SK-N-SH (cell line): ENCODE data around the gene GDPD5. TPM values are rescaled to one million over a fixed set of nuclear protein-coding genes. Genes with fewer than 3 reads are reported as not detected.

Experiments used
- CTCF ChIA-PET: fragments of 300-600, 350-600 bp; formaldehyde crosslinking; extraction: SDS; loops from one replicate; lab custom pipeline; 2021; lab: Yijun Ruan, JAX
- POLR2A ChIA-PET: fragments of 350-600 bp; sonication (Branson Sonifier 250); formaldehyde crosslinking; extraction: SDS; loops from one replicate; lab custom pipeline; 2020; ENCODE audit warnings: antibody characterized with exemption, inconsistent platforms; lab: Yijun Ruan, JAX
- DNase-seq: peaks from one replicate; pipeline ENCODE4 v3.0.0; 2012
- H2AFZ ChIP-seq: fragments of 200-600 bp; sonication (generic); 2 replicates; pipeline ENCODE4 v1.8.1; 2016; ENCODE audit warnings: antibody characterized with exemption, mild to moderate bottlenecking, low read depth
- H3F3A ChIP-seq: fragments of 200-600 bp; sonication (generic); replicated peaks from 2 replicates; pipeline ENCODE3; 2016; ENCODE audit warnings: antibody characterized with exemption, mild to moderate bottlenecking; ENCODE audit not compliant: insufficient read depth
- H3K27ac ChIP-seq, 2 experiments: fragments of 200-500 bp in 1 of 2; fragments of 200-600 bp in 1 of 2; sonication (Bioruptor generic) in 1 of 2; sonication (generic), shearing (Covaris generic) in 1 of 2; 2 replicates each; pipeline versions ENCODE4 v1.5.1 to v1.6.1; 2014 to 2016; ENCODE audit warnings: low read depth in 2 of 2, inconsistent platforms in 1 of 2, low read length in 1 of 2, mild to moderate bottlenecking in 1 of 2, mixed read lengths in 1 of 2
- H3K27me3 ChIP-seq: fragments of 200-600 bp; sonication (generic), shearing (Covaris generic); 2 replicates; pipeline ENCODE4 v1.6.1; 2016; ENCODE audit warnings: mixed run types; ENCODE audit not compliant: insufficient read depth
- H3K36me3 ChIP-seq, 2 experiments: fragments of 200-500 bp in 1 of 2; fragments of 200-600 bp in 1 of 2; sonication (Bioruptor generic) in 1 of 2; sonication (generic) in 1 of 2; replicated peaks in 1 of 2; 2 replicates each; pipeline versions ENCODE3 to v1.5.1; 2014 to 2016; ENCODE audit warnings: low read length in 1 of 2, mild to moderate bottlenecking in 1 of 2; ENCODE audit not compliant: insufficient read depth in 2 of 2, control insufficient read depth in 1 of 2
- H3K4me1 ChIP-seq, 2 experiments: fragments of 200-500 bp in 1 of 2; fragments of 200-600 bp in 1 of 2; sonication (Bioruptor generic) in 1 of 2; sonication (generic), shearing (Covaris generic) in 1 of 2; 2 replicates each; pipeline versions ENCODE4 v1.5.1 to v1.6.1; 2014 to 2016; ENCODE audit warnings: low read depth in 1 of 2, low read length in 1 of 2, mixed run types in 1 of 2; ENCODE audit not compliant: insufficient read depth in 2 of 2, control insufficient read depth in 1 of 2
- H3K4me2 ChIP-seq: fragments of 200-600 bp; sonication (generic), shearing (Covaris generic); 2 replicates; pipeline ENCODE4 v1.6.1; 2017; ENCODE audit warnings: mixed run types
- H3K4me3 ChIP-seq, 2 experiments: fragments of 200-500 bp in 1 of 2; fragments of 200-600 bp in 1 of 2; sonication (Bioruptor generic) in 1 of 2; sonication (generic), shearing (Covaris generic) in 1 of 2; 2 replicates each; pipeline versions ENCODE4 v1.5.1 to v1.8.1; 2014 to 2016; ENCODE audit warnings: low read depth in 2 of 2, inconsistent platforms in 1 of 2, low read length in 1 of 2, mild to moderate bottlenecking in 1 of 2, mixed read lengths in 1 of 2, moderate library complexity in 1 of 2
- H3K79me2 ChIP-seq: fragments of 200-600 bp; sonication (generic); 2 replicates; pipeline ENCODE4 v1.8.1; 2017; ENCODE audit warnings: mild to moderate bottlenecking; ENCODE audit not compliant: insufficient read depth
- H3K9ac ChIP-seq: fragments of 200-600 bp; sonication (generic); 2 replicates; pipeline ENCODE4 v1.6.1; 2017; ENCODE audit warnings: mixed run types
- H3K9me2 ChIP-seq: fragments of 200-600 bp; sonication (generic); 2 replicates; pipeline ENCODE4 v1.6.1; 2017; ENCODE audit warnings: mixed run types
- H3K9me3 ChIP-seq: fragments of 200-600 bp; sonication (generic); 2 replicates; pipeline ENCODE4 v1.6.1; 2017; ENCODE audit warnings: mixed run types, mild to moderate bottlenecking, moderate library complexity
- H4K20me1 ChIP-seq: fragments of 200-600 bp; sonication (generic); 2 replicates; pipeline ENCODE4 v1.6.1; 2017; ENCODE audit warnings: mild to moderate bottlenecking, mixed run types; ENCODE audit not compliant: insufficient read depth
- CHD2 ChIP-seq: fragments of 150-350 bp; IDR thresholded peaks from 2 replicates; pipeline ENCODE4 v1.6.1; 2018; ENCODE audit warnings: low read length; ENCODE audit not compliant: partially characterized antibody
- ELF1 ChIP-seq: IDR thresholded peaks from 2 replicates; pipeline ENCODE4 v1.4.0; 2012
- EP300 ChIP-seq, 2 experiments: IDR thresholded peaks; 2 replicates each; pipeline versions ENCODE4 v1.4.0 to v1.6.1; 2012; ENCODE audit warnings: borderline replicate concordance in 1 of 2, low read depth in 1 of 2, low read length in 1 of 2
- FOXM1 ChIP-seq: IDR thresholded peaks from 2 replicates; pipeline ENCODE4 v1.4.0; 2012; ENCODE audit warnings: low read depth, mild to moderate bottlenecking
- MXI1 ChIP-seq: IDR thresholded peaks from 2 replicates; pipeline ENCODE4 v1.6.1; 2012; ENCODE audit warnings: mild to moderate bottlenecking, low read depth, low read length, improper control_type of control experiment
- NFIC ChIP-seq: IDR thresholded peaks from 2 replicates; pipeline ENCODE4 v1.4.0; 2012; ENCODE audit warnings: borderline replicate concordance
- RCOR1 ChIP-seq: fragments of 150-350 bp; IDR thresholded peaks from 2 replicates; pipeline ENCODE4 v1.6.1; 2017; ENCODE audit warnings: antibody characterized with exemption, low read length
- RFX5 ChIP-seq: IDR thresholded peaks from 2 replicates; pipeline ENCODE4 v1.6.1; 2012; ENCODE audit warnings: mild to moderate bottlenecking, improper control_type of control experiment, low read length
- RXRA ChIP-seq: IDR thresholded peaks from 2 replicates; pipeline ENCODE4 v1.4.0; 2012; ENCODE audit warnings: low read depth, mild to moderate bottlenecking, borderline replicate concordance
- SIN3A ChIP-seq: IDR thresholded peaks from 2 replicates; pipeline ENCODE4 v1.6.1; 2012; ENCODE audit warnings: low read depth, mild to moderate bottlenecking, low read length, moderate library complexity, borderline replicate concordance
- TCF12 ChIP-seq: IDR thresholded peaks from 2 replicates; pipeline ENCODE4 v1.4.0; 2012
- TEAD4 ChIP-seq: IDR thresholded peaks from 2 replicates; pipeline ENCODE4 v1.4.0; 2012; ENCODE audit warnings: mild to moderate bottlenecking, borderline replicate concordance; ENCODE audit not compliant: insufficient read depth
- WGBS: methylation state at CpG from one replicate; pipeline ENCODE4 v1.1.6; 2017; ENCODE audit warnings: low lambda C conversion rate; 5-methylcytosine and 5-hydroxymethylcytosine counted together
- polyA plus RNA-seq, 3 experiments: library from polyadenylated mRNA; depleted of rRNA; stranded (reverse); fragments of >200 nt; gene quantifications; 2 replicates each; pipeline ENCODE4 v1.2.3, GENCODE V29; 2012
- TF ChIP-seq, protein P1 (sequence below): IDR thresholded peaks from 2 replicates; pipeline ENCODE4 v1.6.1; 2012; ENCODE audit warnings: mild to moderate bottlenecking, low read depth, low read length, moderate library complexity
- TF ChIP-seq, protein P2 (sequence below): fragments of 150-350 bp; IDR thresholded peaks from 2 replicates; pipeline ENCODE4 v1.6.1; 2016; ENCODE audit warnings: mild to moderate bottlenecking, low read depth, low read length
- TF ChIP-seq, protein P3 (sequence below): fragments of 150-350 bp; IDR thresholded peaks from 2 replicates; pipeline ENCODE4 v1.6.1; 2017; ENCODE audit warnings: antibody characterized with exemption, low read length, low read depth, borderline replicate concordance

GDPD5 gene
- polyA plus RNA-seq, 1 of the 3 experiments (the other 2 are of a cell fraction): 2.2 TPM

DNA sequence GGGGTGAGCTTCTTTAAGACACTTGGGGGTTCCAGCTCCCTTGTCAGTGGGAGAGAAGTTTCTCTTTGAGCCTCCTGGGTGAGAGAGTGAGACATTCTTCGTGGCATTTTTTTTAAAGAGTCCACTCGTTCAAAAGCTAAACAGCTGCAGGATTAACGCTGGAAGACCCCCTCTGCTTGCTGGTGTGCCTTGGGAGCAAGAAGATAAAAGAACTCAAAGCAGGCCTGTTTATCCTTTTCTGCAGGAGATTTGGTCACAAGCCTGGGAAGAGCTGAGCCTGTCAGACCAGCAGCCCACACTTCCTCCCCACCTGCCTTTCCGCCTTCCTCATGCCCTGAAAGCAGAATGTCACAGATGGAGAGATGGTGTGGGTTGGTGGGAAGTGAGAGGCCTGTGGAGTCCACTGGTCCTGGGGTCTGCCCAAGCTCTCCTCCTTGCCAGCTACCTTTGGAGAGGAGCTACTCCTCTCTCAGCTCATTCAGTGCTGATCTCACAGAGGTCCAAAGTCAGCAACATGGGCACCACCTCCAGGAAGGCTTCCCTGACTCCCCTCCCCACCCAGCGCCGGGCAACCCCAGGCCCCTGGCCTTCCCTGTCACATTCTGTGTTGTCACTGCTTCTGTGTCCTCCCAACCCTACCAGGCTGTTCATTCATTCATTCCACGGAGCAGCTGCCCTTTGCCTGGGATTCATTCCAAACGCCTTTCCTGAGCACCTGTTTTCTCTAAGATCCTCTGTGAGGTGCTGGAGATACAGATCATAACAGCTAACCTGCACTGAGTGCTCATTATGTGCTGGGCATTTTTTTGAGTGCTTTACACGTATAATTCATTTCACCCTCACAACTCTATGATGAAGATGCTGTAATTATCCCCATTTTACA, 6.7 kb downstream of the GDPD5 start:
- H3K27ac ChIP-seq: no peak overlapping the region
- H3K4me2 ChIP-seq: no peak overlapping the region
- H3K9ac ChIP-seq: no peak overlapping the region
- 77% methylated on average over 9 of the region's 9 CpGs for WGBS
- no peaks in the 10 kb centered on the region for H3K9me3 ChIP-seq
- ChIA-PET POLR2A (no interaction called here), CTCF (interaction anchor here (0.6 to 3.1 kb wide), 6 partner anchors 9 to 111 kb away, joined by 3 to 12 read pairs (median 3); no protein-coding TSS in a partner anchor)
- peaks cover 0 to 24% of the 10 kb centered on the region in 2 experiments; a peak in 1 of 4 replicates for H3K4me1 ChIP-seq
- no peaks in the 10 kb centered on the region for H3K9me2 ChIP-seq
- no peaks in the 10 kb centered on the region for H3K36me3 ChIP-seq
- H4K20me1 ChIP-seq: no peaks in the 10 kb centered on the region
- DNase-seq: no peak
- no peaks in the 10 kb centered on the region for H3K27me3 ChIP-seq
- no peaks in the 10 kb centered on the region for H3F3A ChIP-seq
- H2AFZ ChIP-seq: no peak overlapping the region
- H3K4me3 ChIP-seq: no peak overlapping the region
- TF ChIP-seq RXRA (no peak), NFIC (no peak), SIN3A (no peak), CHD2 (no peak)
- TF ChIP-seq, protein P1, sequence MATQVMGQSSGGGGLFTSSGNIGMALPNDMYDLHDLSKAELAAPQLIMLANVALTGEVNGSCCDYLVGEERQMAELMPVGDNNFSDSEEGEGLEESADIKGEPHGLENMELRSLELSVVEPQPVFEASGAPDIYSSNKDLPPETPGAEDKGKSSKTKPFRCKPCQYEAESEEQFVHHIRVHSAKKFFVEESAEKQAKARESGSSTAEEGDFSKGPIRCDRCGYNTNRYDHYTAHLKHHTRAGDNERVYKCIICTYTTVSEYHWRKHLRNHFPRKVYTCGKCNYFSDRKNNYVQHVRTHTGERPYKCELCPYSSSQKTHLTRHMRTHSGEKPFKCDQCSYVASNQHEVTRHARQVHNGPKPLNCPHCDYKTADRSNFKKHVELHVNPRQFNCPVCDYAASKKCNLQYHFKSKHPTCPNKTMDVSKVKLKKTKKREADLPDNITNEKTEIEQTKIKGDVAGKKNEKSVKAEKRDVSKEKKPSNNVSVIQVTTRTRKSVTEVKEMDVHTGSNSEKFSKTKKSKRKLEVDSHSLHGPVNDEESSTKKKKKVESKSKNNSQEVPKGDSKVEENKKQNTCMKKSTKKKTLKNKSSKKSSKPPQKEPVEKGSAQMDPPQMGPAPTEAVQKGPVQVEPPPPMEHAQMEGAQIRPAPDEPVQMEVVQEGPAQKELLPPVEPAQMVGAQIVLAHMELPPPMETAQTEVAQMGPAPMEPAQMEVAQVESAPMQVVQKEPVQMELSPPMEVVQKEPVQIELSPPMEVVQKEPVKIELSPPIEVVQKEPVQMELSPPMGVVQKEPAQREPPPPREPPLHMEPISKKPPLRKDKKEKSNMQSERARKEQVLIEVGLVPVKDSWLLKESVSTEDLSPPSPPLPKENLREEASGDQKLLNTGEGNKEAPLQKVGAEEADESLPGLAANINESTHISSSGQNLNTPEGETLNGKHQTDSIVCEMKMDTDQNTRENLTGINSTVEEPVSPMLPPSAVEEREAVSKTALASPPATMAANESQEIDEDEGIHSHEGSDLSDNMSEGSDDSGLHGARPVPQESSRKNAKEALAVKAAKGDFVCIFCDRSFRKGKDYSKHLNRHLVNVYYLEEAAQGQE: no peak
- TF ChIP-seq, protein P2, sequence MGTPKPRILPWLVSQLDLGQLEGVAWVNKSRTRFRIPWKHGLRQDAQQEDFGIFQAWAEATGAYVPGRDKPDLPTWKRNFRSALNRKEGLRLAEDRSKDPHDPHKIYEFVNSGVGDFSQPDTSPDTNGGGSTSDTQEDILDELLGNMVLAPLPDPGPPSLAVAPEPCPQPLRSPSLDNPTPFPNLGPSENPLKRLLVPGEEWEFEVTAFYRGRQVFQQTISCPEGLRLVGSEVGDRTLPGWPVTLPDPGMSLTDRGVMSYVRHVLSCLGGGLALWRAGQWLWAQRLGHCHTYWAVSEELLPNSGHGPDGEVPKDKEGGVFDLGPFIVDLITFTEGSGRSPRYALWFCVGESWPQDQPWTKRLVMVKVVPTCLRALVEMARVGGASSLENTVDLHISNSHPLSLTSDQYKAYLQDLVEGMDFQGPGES: no peak
- TF ChIP-seq, protein P3, sequence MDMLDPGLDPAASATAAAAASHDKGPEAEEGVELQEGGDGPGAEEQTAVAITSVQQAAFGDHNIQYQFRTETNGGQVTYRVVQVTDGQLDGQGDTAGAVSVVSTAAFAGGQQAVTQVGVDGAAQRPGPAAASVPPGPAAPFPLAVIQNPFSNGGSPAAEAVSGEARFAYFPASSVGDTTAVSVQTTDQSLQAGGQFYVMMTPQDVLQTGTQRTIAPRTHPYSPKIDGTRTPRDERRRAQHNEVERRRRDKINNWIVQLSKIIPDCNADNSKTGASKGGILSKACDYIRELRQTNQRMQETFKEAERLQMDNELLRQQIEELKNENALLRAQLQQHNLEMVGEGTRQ: no peak
- no peaks in the 10 kb centered on the region for H3K79me2 ChIP-seq

DNA sequence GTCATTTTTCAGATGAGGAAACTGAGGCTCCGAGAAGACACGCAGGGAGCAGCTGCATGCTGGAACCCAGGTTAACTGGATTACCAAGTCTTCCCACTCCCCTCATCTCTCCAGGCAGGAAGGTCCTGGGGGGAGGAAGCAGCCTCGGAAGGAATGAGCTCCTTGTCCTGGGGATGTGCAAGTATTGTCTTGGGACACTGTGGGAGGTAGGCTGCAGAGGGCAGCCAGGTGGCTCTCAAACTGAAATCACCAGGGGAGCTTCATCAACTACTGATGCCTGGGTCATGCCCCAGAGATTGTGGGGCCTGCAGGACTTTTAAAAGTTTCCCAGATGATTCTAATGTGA, 7.6 kb downstream of the GDPD5 start:
- no peaks in the 10 kb centered on the region for H3F3A ChIP-seq
- ChIA-PET POLR2A (no interaction called here), CTCF (interaction anchor here (0.8 to 1.0 kb wide), 2 partner anchors 13 to 60 kb away, joined by 3 read pairs; no protein-coding TSS in a partner anchor)
- no peaks in the 10 kb centered on the region for H3K36me3 ChIP-seq
- H2AFZ ChIP-seq: no peak overlapping the region
- H3K4me3 ChIP-seq: no peak overlapping the region
- no peaks in the 10 kb centered on the region for H3K9me3 ChIP-seq
- H3K9me2 ChIP-seq: no peaks in the 10 kb centered on the region
- H3K27me3 ChIP-seq: no peaks in the 10 kb centered on the region
- no peak overlapping the region for H3K27ac ChIP-seq
- peaks cover 0 to 21% of the 10 kb centered on the region in 2 experiments; a peak in 1 of 4 replicates for H3K4me1 ChIP-seq
- WGBS: 88% methylated on average over 1 of the region's 3 CpGs
- H3K9ac ChIP-seq: no peak overlapping the region
- H3K79me2 ChIP-seq: no peaks in the 10 kb centered on the region
- no peak overlapping the region for H3K4me2 ChIP-seq
- DNase-seq: no peak
- no peaks in the 10 kb centered on the region for H4K20me1 ChIP-seq
- TF ChIP-seq, protein P2: no peak
- TF ChIP-seq TCF12 (no peak), ELF1 (no peak), FOXM1 (no peak), RCOR1 (no peak), RFX5 (no peak), EP300 (IDR thresholded peaks at IDR 0.05; ENCODE audit: borderline replicate concordance in 1 of 2, low read depth in 1 of 2, low read length in 1 of 2) (no peak), TEAD4 (no peak), MXI1 (no peak), RXRA (no peak)
- TF ChIP-seq, protein P3: no peak
